T-helper 17 cell (primary cell): ENCODE data around the gene ZNF429. TPM values are rescaled to one million over a fixed set of nuclear protein-coding genes. Genes with fewer than 3 reads are reported as not detected.
A peak's percentile ranks its signal among the peaks of the same experiment; 100 is the strongest.
"Not testable (repeated sequence)": the region's sequence is repeated elsewhere in the genome, so short reads cannot be mapped to it uniquely, and the experiment has no call there.

Experiments used
- ATAC-seq: fragments of 150-1000 bp; cut with Tn5 transposase; 2 replicates; pipeline ENCODE4 v1.10.0; 2021; ENCODE audit warnings: mild to moderate bottlenecking, moderate library complexity
- DNase-seq, 3 donors: peaks; one replicate each; pipeline versions ENCODE4 v3.0.0 to v3.0.0-alpha.2; 2020 to 2021
- H3K9me3 ChIP-seq: one replicate; pipeline ENCODE4 v1.7.0; 2013; ENCODE audit warnings: low read length, mild to moderate bottlenecking; ENCODE audit not compliant: control insufficient read depth, poor library complexity, severe bottlenecking
- H3K27ac Mint-ChIP-seq: one replicate; pipeline ENCODE4 v1.8.0; 2022; ENCODE audit warnings: mild to moderate bottlenecking, moderate library complexity, mixed read lengths
- H3K27me3 Mint-ChIP-seq: one replicate; pipeline ENCODE4 v1.8.0; 2022; ENCODE audit warnings: mixed read lengths
- H3K36me3 Mint-ChIP-seq: one replicate; pipeline ENCODE4 v1.8.0; 2022; ENCODE audit warnings: low read depth, mixed read lengths
- H3K4me1 Mint-ChIP-seq: one replicate; pipeline ENCODE4 v1.8.0; 2022; ENCODE audit warnings: mild to moderate bottlenecking, mixed read lengths
- H3K4me3 Mint-ChIP-seq: one replicate; pipeline ENCODE4 v1.8.0; 2022; ENCODE audit warnings: mild to moderate bottlenecking, moderate library complexity, mixed read lengths
- total RNA-seq, 4 donors: library from RNA in 2 of 4; stranded (reverse) in 2 of 4; gene quantifications; one replicate each; pipeline ENCODE4 v1.2.3 and lab custom pipeline; 2022 to 2026

ZNF429 gene
- total RNA-seq, 2 donors from 2014 or later = 10.7 to 12.4 TPM

DNA sequence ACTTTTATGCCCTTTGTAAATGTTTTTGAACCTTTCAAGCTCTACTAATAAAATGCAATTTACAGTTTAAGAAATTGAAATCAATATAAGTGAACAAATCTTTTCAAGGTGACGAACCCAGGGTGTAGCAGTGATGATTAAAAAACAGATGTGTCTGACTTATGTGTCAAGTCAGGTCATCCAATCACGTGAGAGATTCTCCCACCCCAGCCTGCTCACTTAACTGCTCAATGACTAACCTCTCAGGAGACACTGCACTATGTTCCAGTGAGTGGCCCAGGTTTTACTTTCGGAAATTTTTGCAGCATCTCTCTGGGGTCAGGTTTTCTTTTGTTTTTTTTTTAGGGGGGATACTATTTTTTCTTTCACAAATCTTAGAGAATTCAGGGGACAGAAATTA, 60.7 kb downstream of the ZNF429 start:
- Mint-ChIP-seq H3K4me1 (no peaks in the 10 kb centered on the region), H3K27ac (peak overlapping the region; percentile 1)

DNA sequence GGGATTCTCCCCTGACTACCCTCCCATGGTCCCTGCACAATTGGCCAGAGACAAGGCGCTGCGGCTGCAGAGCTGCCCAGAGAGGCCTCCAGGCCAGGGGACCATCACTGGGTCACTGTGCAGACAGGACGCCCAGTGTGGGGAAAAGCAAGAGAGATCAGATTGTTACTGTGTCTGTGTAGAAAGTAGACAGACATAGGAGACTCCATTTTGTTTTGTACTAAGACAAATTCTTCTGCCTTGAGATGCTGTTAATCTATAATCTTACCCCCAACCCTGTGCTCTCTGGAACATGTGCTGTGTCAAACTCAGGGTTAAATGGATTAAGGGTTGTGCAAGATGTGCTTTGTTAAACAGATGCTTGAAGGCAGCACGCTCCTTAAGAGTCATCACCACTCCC, 62.4 kb downstream of the ZNF429 start:
- Mint-ChIP-seq H3K4me3 (peak overlapping the region; percentile 93), H3K27ac (peak overlapping the region; percentile 97)
- not testable (repeated sequence) for H3K4me1 Mint-ChIP-seq, H3K36me3 Mint-ChIP-seq, H3K9me3 ChIP-seq, DNase-seq, H3K27me3 Mint-ChIP-seq, ATAC-seq

More for the DNA sequence above, 60.7 kb downstream of the ZNF429 start:
- H3K27me3 Mint-ChIP-seq = no peaks in the 10 kb centered on the region
- DNase-seq (no peak), ATAC-seq (no peak)
- no peaks in the 10 kb centered on the region for H3K36me3 Mint-ChIP-seq
- no peaks in the 10 kb centered on the region for H3K9me3 ChIP-seq
- no peak overlapping the region for H3K4me3 Mint-ChIP-seq

DNA sequence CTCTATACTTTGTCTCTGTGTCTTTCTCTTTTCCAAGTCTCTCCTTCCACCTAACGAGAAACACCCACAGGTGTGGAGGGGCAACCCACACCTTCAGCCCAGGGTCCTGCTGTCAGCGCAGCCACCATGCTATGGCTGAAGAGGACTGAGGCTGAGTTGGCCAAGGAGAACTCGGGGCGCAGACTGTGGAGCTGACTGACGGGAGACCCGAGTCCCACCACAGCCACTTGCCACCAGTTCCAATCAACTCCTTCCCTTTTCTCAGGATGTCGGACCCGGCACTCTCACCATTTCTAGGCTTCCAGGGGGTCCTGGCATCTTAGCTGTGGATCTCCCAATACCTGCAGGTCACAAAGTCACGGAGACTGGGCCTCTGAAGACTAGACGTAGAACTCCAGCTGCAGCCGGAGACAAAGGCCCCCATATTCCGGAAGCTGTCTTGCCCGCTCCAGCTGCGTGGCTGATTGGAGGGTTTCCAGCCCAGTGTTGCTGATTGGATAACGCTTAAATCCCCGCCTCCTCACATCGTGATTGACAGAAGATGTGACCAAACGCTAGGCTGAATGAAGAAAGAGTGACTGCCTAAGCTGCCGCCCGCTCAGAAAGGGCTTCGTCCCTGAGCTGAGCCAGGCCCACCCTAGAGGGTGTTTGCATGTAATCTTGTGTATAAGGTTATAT, 63.6 kb downstream of the ZNF429 start:
- Mint-ChIP-seq H3K36me3 (no peaks in the 10 kb centered on the region), H3K4me1 (no peaks in the 10 kb centered on the region), H3K27ac (peak overlapping the region; percentile 97), H3K4me3 (peak overlapping the region; percentile 93), H3K27me3 (no peaks in the 10 kb centered on the region)
- peak; percentile 55 to 69 (median 66) for DNase-seq
- no peaks in the 10 kb centered on the region for H3K9me3 ChIP-seq
- peak; percentile 98 for ATAC-seq

GRCh38 chr19:21569494-21569865, 64.1 kb downstream of the ZNF429 start:
- H3K36me3 Mint-ChIP-seq = no peaks in the 10 kb centered on the region
- peak; percentile 68 for ATAC-seq
- peak in 1 of 3 donors; percentile 33 for DNase-seq

DNA sequence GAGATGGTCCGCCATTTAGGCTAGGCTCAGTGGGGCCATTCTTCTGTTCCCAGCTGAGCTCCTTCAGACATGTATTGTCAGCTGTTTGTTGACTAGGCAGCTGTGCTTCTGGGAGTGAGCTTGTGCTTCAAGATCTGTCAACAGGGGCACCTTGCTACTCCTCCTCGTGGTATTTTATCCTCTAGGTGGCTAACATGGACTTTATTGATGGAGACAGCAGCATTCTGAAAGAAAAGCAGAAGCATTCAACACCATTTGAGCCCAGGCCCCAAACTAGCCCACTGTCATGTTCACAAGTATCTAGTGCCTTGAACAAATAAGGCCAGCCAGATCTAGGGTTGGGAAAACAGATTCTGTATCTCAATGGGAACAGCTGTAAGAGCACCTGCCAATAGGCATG, 65.9 kb downstream of the ZNF429 start:
- Mint-ChIP-seq H3K4me3 (no peak overlapping the region), H3K36me3 (no peaks in the 10 kb centered on the region), H3K27ac (no peak overlapping the region), H3K4me1 (no peaks in the 10 kb centered on the region), H3K27me3 (no peaks in the 10 kb centered on the region)
- DNase-seq (no peak), ATAC-seq (no peak)
- H3K9me3 ChIP-seq = no peaks in the 10 kb centered on the region

More at GRCh38 chr19:21569494-21569865, 64.1 kb downstream of the ZNF429 start:
- H3K9me3 ChIP-seq = no peaks in the 10 kb centered on the region
- Mint-ChIP-seq H3K4me1 (no peaks in the 10 kb centered on the region), H3K4me3 (peak overlapping the region; percentile 93), H3K27ac (peak overlapping the region; percentile 97), H3K27me3 (no peaks in the 10 kb centered on the region)

DNA sequence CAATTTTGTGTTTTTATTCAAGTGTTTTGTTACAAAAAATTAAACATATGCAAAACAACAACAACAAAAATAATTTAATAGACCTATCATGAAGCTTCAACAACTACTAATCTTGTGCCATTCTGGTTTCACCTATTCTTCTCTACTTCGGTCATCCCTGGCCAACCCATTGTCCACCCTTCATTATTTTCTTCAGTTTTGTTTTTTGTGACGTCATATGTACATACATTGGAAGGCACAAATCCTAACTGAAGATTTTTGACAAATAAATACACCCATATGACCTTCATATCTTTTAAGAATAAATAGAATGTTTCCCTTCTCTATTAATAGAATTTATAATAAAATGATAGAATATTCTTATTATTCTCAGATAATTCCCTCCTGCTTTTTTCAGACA, 69.2 kb downstream of the ZNF429 start:
- no peaks in the 10 kb centered on the region for H3K4me1 Mint-ChIP-seq
- no peak overlapping the region for H3K27ac Mint-ChIP-seq
- no peaks in the 10 kb centered on the region for H3K9me3 ChIP-seq
- ATAC-seq (no peak), DNase-seq (no peak)
- no peaks in the 10 kb centered on the region for H3K27me3 Mint-ChIP-seq
- no peak overlapping the region for H3K4me3 Mint-ChIP-seq
- no peaks in the 10 kb centered on the region for H3K36me3 Mint-ChIP-seq

DNA sequence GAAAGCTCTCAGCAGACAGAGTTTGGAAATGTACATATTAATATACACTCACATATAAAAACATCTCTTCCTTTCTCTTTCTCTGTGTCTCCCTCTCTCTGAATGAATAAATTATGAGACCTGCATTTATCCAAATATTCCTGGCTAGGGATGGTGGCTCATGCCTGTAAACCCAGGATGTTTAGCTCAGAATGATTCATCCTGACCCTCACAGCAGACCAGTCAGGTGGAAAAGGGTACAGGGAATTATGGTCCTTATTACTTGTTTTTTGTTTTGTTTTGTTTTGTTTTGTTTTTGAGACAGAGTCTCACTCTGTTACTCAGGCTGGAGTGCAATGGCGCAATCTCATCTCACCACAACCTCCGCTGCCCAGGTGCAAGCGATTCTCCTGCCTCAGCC, 71.1 kb downstream of the ZNF429 start:
- H3K27me3 Mint-ChIP-seq = no peaks in the 10 kb centered on the region
- no peaks in the 10 kb centered on the region for H3K9me3 ChIP-seq
- no peak for ATAC-seq

DNA sequence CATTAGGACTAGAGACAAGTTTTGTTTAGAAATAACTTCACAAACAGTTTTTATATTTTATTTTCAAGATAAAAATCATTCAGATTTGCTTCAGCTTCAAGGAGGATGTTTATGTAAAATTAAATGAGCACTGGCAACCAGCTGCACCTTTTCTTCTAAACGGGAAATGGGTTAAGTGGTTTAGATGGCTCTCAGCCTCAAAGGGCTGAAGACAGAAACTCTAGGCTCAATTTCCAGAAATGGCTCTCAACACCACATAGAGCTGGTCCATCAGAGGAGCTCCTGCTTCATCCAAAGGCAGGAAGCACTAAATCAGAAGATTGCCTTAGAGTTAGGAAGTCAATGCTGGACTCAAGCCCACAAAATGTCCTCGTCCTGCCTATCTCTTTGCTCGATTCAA, 74.7 kb downstream of the ZNF429 start:
- DNase-seq (no peak), ATAC-seq (peak; percentile 47)
- Mint-ChIP-seq H3K4me3 (no peak overlapping the region), H3K4me1 (peaks cover 11% of the 10 kb centered on the region), H3K27ac (peak overlapping the region; percentile 34), H3K27me3 (peaks cover 7% of the 10 kb centered on the region), H3K36me3 (no peaks in the 10 kb centered on the region)
- H3K9me3 ChIP-seq = no peaks in the 10 kb centered on the region

More for the DNA sequence above, 71.1 kb downstream of the ZNF429 start:
- H3K27ac Mint-ChIP-seq = no peak overlapping the region
- no peak for DNase-seq
- no peaks in the 10 kb centered on the region for H3K36me3 Mint-ChIP-seq
- peaks cover 6% of the 10 kb centered on the region for H3K4me1 Mint-ChIP-seq
- H3K4me3 Mint-ChIP-seq = no peak overlapping the region

DNA sequence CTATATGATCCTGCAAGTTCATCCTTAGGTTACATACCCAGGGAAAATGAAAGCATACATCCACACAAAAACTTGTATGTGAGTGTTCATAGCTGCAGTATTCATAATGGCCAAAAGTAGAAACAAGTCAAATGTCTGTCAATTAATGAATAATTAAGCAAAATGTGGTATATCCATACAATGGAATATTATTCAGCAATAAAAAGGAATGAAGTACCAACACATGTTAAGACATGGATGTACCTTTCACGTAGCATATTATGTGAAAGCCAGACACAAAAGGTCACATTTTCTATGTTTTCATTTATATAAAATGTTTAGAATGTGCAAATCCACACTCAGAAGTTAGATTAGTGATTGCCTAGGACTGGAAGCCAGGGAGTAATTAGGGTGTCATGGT, 75.4 kb downstream of the ZNF429 start:
- ATAC-seq (no peak), DNase-seq (no peak)
- Mint-ChIP-seq H3K36me3 (no peaks in the 10 kb centered on the region), H3K27ac (peak overlapping the region; percentile 34), H3K4me1 (peaks cover 11% of the 10 kb centered on the region), H3K4me3 (no peak overlapping the region), H3K27me3 (peaks cover 7% of the 10 kb centered on the region)
- no peaks in the 10 kb centered on the region for H3K9me3 ChIP-seq

DNA sequence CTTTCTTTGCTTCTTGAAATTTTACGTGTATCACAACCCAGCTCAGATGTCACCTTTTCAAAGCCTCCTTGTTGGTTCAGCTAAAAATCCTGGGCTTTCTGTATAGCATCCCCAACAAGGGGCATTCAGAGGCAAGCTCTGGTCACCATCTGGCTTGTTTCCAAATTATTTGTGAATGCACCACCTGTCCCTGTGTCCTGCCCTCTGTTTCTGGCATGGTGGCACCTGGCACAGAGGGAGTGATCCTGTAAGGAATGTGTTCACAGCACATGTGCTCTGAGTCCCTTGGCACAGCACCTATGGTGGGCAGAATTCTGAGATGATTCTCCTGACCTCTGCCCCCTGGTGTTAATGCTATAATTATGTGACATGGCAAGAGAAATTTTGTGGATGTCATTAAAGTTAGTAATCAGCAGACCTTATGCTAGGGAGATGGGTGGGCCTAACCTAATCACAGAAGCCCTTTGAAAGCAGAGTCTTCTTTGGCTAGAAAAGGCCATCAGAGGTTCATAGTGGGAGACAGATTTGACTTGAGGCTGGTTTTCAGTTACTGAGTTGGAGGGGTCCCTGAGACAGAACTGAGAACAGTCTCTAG, 76.3 kb downstream of the ZNF429 start:
- H3K36me3 Mint-ChIP-seq = no peaks in the 10 kb centered on the region
- H3K4me3 Mint-ChIP-seq = no peak overlapping the region
- H3K4me1 Mint-ChIP-seq = peaks cover 11% of the 10 kb centered on the region
- H3K27ac Mint-ChIP-seq = peak overlapping the region; percentile 29
- peaks cover 7% of the 10 kb centered on the region for H3K27me3 Mint-ChIP-seq
- ATAC-seq (no peak), DNase-seq (no peak)
- H3K9me3 ChIP-seq = no peaks in the 10 kb centered on the region

- H3K27me3 Mint-ChIP-seq = peaks cover 19% of the 10 kb centered on the region
- H3K9me3 ChIP-seq = no peaks in the 10 kb centered on the region
- peaks cover 16% of the 10 kb centered on the region for H3K4me1 Mint-ChIP-seq
- H3K27ac Mint-ChIP-seq = peak overlapping the region; percentile 65
- ATAC-seq = peak; percentile 77
- DNase-seq = no peak
- no peaks in the 10 kb centered on the region for H3K36me3 Mint-ChIP-seq
- H3K4me3 Mint-ChIP-seq = peak overlapping the region; percentile 76
Observed at GRCh38 chr19:21584537-21584936, 79.1 kb downstream of the ZNF429 start.

GRCh38 chr19:21585281-21585890, 80.0 kb downstream of the ZNF429 start:
- DNase-seq (no peak), ATAC-seq (no peak)
- peaks cover 19% of the 10 kb centered on the region for H3K27me3 Mint-ChIP-seq
- peak overlapping the region; percentile 65 for H3K27ac Mint-ChIP-seq
- H3K9me3 ChIP-seq = no peaks in the 10 kb centered on the region
- peak overlapping the region; percentile 76 for H3K4me3 Mint-ChIP-seq
- H3K4me1 Mint-ChIP-seq = peaks cover 14% of the 10 kb centered on the region
- no peaks in the 10 kb centered on the region for H3K36me3 Mint-ChIP-seq

- Mint-ChIP-seq H3K4me1 (peaks cover 10% of the 10 kb centered on the region), H3K27ac (no peak overlapping the region), H3K27me3 (peaks cover 19% of the 10 kb centered on the region), H3K4me3 (peak overlapping the region; percentile 86), H3K36me3 (no peaks in the 10 kb centered on the region)
- ATAC-seq = peak; percentile 62
- no peak for DNase-seq
- no peaks in the 10 kb centered on the region for H3K9me3 ChIP-seq
Observed at GRCh38 chr19:21586311-21587116, 81.1 kb downstream of the ZNF429 start.
